ENCODE results near the gene FAM98B. TPM values are rescaled to one million over a fixed set of nuclear protein-coding genes. Genes with fewer than 3 reads are reported as not detected.

Gene FAM98B
- total and polyA plus RNA-seq, 2 of the 13 experiments (the other 11 are each of a cell fraction or from before 2014, with no cell fraction given): 3.7 to 4.7 TPM

GRCh38 chr15:38528294-38528693 is 74.4 kb downstream of the FAM98B start:
- H3K4me1 ChIP-seq (ENCODE audit: insufficient read depth, low read length): no peaks in the 10 kb centered on the region
- intact Hi-C loops (cut with micrococcal nuclease; ENCODE audit: unreplicated experiment) (no loop called here), in situ Hi-C loops (cut with HindIII; ENCODE audit: extremely low pct_ligation_motif_present, low pct_unique_long_range_greater_than_20kb) (no loop called here)
- ChIA-PET POLR2A (no interaction called here), CTCF (ENCODE audit: low intra/inter-chr PET ratio, low total read pairs) (no interaction called here)
- DNase-seq (ENCODE audit: low spot score) (no peak), ATAC-seq (no peak), FAIRE-seq (no peak)
- H3K9me3 ChIP-seq (ENCODE audit: low read length): no peaks in the 10 kb centered on the region
- no peak overlapping the region for H3K27ac ChIP-seq (ENCODE audit: extremely low read length, insufficient read depth, low read length)
- H3K79me2 ChIP-seq (ENCODE audit: insufficient read depth, low read length): no peaks in the 10 kb centered on the region
- H3K27me3 ChIP-seq (ENCODE audit: control insufficient read depth in 1 of 2, insufficient read depth in 2 of 2, low read length in 2 of 2): peaks cover 2 to 4% of the 10 kb centered on the region in 2 experiments; a peak in 1 of 5 replicates
- H3K36me3 ChIP-seq (replicated peaks in 1 of 2; ENCODE audit: control insufficient read depth in 1 of 2, insufficient read depth in 2 of 2, low read length in 2 of 2): no peaks in the 10 kb centered on the region
- no peak overlapping the region for H2AFZ ChIP-seq (ENCODE audit: low read length)
- no peak overlapping the region for H3K4me3 ChIP-seq (replicated peaks in 1 of 3; ENCODE audit: insufficient read depth in 1 of 3, low read depth in 2 of 3, low read length in 3 of 3)
- BruUV-seq (replicated peaks): no TSS peak
- no peak overlapping the region for H3K9ac ChIP-seq (ENCODE audit: insufficient read depth, low read depth, low read length)
- no peaks in the 10 kb centered on the region for H4K20me1 ChIP-seq (ENCODE audit: insufficient read depth, low read length)
- WGBS (ENCODE audit: low lambda C conversion rate): 11% methylated on average over 1 of the region's 1 CpG
- no peak overlapping the region for H3K4me2 ChIP-seq (ENCODE audit: low read depth, low read length)
- TF ChIP-seq SIN3A (IDR thresholded peaks at IDR 0.05; ENCODE audit: borderline replicate concordance, low read depth, low read length): no peak
- TF ChIP-seq, protein P1, sequence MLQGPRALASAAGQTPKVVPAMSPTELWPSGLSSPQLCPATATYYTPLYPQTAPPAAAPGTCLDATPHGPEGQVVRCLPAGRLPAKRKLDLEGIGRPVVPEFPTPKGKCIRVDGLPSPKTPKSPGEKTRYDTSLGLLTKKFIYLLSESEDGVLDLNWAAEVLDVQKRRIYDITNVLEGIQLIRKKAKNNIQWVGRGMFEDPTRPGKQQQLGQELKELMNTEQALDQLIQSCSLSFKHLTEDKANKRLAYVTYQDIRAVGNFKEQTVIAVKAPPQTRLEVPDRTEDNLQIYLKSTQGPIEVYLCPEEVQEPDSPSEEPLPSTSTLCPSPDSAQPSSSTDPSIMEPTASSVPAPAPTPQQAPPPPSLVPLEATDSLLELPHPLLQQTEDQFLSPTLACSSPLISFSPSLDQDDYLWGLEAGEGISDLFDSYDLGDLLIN (CRISPR knock-in tag; IDR thresholded peaks at IDR 0.05; ENCODE audit: borderline replicate concordance): no peak
- TF ChIP-seq KDM5A (IDR thresholded peaks at IDR 0.05; ENCODE audit: borderline replicate concordance, low read length): no peak
- no peak for TF ChIP-seq MAFG (CRISPR knock-in tag; IDR thresholded peaks at IDR 0.05)
- no peak for TF ChIP-seq GABPA (IDR thresholded peaks at IDR 0.05; ENCODE audit: low read depth, low read length)
- TF ChIP-seq GABPA (CRISPR knock-in tag; IDR thresholded peaks at IDR 0.05; ENCODE audit: low read depth): no peak
- no peak for TF ChIP-seq ZNF629 (CRISPR knock-in tag; conservative IDR thresholded peaks at IDR 0.05)
- TF ChIP-seq ATM (IDR thresholded peaks at IDR 0.05; ENCODE audit: borderline replicate concordance): no peak
- TF ChIP-seq ZBTB10 (CRISPR knock-in tag; IDR thresholded peaks at IDR 0.05; ENCODE audit: borderline replicate concordance): no peak
- TF ChIP-seq PCBP1 (IDR thresholded peaks at IDR 0.05; ENCODE audit: borderline replicate concordance, low read depth, low read length): no peak
- no peak for TF ChIP-seq TCF7L2 (IDR thresholded peaks at IDR 0.05; ENCODE audit: low read depth, low read length)
- TF ChIP-seq, protein P2, sequence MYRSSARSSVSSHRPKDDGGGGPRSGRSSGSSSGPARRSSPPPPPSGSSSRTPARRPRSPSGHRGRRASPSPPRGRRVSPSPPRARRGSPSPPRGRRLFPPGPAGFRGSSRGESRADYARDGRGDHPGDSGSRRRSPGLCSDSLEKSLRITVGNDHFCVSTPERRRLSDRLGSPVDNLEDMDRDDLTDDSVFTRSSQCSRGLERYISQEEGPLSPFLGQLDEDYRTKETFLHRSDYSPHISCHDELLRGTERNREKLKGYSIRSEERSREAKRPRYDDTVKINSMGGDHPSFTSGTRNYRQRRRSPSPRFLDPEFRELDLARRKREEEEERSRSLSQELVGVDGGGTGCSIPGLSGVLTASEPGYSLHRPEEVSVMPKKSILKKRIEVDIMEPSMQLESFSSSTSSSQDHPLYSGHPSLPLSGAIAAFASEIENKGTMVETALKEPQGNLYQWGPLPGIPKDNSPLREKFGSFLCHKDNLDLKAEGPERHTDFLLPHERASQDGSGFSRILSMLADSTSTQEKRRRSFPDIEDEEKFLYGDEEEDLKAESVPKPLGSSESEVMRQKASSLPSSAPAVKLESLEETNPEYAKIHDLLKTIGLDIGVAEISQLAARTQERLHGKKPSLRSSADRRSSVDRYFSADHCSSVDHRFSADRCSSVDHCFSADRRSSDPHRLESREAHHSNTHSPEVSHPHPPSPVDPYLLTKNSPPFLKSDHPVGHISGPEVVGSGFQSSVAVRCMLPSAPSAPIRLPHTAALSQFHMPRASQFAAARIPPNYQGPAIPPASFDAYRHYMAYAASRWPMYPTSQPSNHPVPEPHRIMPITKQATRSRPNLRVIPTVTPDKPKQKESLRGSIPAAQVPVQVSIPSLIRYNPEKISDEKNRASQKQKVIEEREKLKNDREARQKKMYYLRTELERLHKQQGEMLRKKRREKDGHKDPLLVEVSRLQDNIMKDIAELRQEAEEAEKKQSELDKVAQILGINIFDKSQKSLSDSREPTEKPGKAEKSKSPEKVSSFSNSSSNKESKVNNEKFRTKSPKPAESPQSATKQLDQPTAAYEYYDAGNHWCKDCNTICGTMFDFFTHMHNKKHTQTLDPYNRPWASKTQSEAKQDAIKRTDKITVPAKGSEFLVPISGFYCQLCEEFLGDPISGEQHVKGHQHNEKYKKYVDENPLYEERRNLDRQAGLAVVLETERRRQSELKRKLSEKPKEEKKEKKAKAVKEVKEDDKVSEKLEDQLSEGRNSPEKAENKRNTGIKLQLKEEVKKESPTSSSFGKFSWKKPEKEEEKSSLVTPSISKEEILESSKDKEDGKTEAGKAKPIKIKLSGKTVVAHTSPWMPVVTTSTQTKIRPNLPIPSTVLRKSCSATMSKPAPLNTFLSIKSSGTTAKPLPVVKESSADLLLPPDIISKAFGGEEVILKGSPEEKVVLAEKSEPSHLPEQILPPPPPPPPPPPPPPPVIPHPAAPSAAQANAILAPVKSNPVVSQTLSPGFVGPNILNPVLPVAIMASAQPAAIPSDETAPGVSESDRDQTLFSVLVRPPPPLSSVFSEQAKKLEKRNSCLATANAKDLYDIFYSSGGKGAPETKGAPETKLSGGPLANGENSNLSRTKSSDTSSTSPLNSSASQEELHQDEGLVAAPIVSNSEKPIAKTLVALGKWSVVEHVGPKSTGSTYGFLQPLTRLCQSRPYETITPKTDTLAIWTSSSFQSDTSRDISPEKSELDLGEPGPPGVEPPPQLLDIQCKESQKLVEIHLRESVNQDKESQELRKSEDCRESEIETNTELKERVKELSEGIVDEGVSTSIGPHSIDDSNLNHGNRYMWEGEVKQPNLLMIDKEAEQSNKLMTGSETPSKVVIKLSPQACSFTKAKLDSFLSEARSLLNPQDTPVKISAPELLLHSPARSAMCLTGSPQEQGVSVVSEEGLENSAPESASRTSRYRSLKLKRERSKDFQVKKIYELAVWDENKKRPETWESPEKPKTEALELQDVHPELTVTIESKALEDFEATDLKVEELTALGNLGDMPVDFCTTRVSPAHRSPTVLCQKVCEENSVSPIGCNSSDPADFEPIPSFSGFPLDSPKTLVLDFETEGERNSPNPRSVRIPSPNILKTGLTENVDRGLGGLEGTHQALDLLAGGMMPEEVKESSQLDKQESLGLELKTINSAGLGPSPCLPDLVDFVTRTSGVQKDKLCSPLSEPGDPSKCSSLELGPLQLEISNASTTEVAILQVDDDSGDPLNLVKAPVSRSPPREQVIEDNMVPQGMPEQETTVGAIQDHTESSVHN (CRISPR knock-in tag; IDR thresholded peaks at IDR 0.05): no peak
- TF ChIP-seq NONO (IDR thresholded peaks at IDR 0.05): no peak
- TF ChIP-seq NONO (CRISPR knock-in tag; conservative IDR thresholded peaks at IDR 0.05): no peak
